GM19239 (cell line): ENCODE data around the gene CCM2L.

Experiments used
- DNase-seq: peaks from one replicate; pipeline ENCODE4 v3.0.0; 2011; ENCODE audit warnings: low spot score; ENCODE audit not compliant: insufficient read length
- FAIRE-seq: peaks from 2 replicates; lab custom pipeline; 2011; peaks lifted over from hg19 to GRCh38; lab: Jason Lieb, UNC

Gene CCM2L

GRCh38 chr20:32052090-32052777, 42.0 kb downstream of the CCM2L start, which contains the start of gene HCK:
Gene HCK (plus strand): TSS chr20:32052242.
- DNase-seq (no peak), FAIRE-seq (no peak)

DNA sequence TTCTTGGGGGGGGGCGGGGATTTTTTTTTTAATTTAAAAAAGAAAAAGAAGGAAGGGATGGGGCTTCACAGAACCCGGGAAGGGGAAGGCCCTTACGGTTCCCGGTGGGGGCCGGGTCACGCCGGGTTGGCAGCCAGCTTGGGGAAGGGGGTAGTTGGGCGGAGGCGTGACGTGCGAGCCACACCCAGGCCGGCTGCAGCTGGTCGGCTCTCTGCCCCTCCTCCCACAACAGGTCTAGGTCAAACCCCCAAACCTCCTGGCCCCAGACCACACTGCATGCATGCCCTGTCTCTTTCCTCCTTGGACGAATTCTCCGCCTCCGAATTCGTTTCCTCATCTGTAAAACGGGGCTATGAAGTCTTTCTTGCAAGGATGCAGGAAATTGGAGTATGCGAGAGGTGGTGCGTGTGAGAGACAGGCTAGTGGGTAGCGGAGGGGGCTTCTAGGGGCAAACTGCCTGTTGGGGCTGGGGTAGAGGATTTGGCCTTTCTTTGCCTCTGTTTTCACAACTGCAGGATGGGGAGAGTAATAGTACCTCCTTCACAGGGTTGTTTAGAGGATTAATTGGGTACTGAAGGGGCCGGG, 42.6 kb downstream of the CCM2L start:
- DNase-seq (no peak), FAIRE-seq (no peak)

GRCh38 chr20:32053648-32054047, 43.4 kb downstream of the CCM2L start:
- DNase-seq (no peak), FAIRE-seq (no peak)

DNA sequence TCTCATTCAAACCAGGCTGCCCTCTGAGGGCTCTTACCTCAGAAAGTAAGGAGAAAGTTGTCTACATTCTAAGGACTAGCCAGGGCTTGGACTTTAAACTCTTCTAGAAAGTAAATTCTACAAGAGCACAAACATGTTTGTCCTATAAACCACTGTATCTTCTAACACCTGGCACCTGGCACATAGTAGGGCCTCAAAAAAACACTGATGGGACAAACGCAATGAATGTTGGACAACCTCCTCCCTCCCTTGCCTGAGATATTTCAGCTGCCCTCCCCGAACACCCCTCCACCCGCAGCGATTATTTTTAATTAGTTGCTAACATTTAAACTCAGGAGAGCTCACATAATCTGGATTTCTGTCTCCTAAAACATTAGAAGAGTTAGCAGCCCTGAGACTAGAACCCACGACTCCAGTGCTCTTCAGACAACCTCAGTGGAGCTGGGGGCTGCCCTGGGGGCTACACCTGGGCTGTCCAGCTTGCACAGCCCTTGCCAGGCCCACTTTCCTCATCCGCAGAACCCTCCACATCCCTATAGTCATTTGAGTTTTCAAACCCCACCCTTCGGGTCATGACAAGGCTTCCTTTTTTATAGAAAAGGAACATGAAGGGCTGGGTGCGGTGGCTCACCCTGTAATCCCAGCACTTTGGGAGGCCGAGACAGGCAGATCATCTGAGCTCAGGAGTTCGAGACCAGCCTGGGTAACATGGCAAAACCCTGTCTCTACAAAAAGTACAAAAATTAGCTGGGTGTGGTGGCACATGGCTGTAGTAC, 46.7 kb downstream of the CCM2L start:
- no peak for FAIRE-seq
- DNase-seq = no peak

GRCh38 chr20:32057656-32058184, 47.5 kb downstream of the CCM2L start:
- FAIRE-seq = no peak

DNA sequence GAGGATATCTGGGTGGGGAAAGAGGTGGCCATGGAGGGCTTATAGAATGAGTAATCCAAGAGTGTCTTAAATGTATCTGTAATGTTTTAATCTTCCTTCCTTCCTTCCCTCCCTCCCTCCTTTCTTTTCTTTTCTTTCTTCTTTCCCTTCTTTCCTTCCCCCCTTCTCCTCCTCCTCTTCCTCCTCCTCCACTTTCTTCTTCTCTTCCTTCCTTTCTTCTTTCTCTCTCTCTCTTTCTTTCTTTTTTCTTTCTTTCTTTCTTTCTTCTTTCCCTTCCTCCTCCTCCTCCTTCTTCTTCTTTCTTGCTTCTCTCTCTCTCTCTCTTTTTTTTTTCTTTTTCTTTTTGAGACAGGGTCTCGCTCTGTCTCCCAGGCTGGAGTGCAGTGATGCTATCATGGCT, 49.0 kb downstream of the CCM2L start:
- FAIRE-seq = no peak
- no peak for DNase-seq

More at GRCh38 chr20:32057656-32058184, 47.5 kb downstream of the CCM2L start:
- no peak for DNase-seq

GRCh38 chr20:32062776-32063170, 52.5 kb downstream of the CCM2L start:
- DNase-seq (no peak), FAIRE-seq (no peak)

GRCh38 chr20:32063695-32064094, 53.5 kb downstream of the CCM2L start:
- no peak for FAIRE-seq

DNA sequence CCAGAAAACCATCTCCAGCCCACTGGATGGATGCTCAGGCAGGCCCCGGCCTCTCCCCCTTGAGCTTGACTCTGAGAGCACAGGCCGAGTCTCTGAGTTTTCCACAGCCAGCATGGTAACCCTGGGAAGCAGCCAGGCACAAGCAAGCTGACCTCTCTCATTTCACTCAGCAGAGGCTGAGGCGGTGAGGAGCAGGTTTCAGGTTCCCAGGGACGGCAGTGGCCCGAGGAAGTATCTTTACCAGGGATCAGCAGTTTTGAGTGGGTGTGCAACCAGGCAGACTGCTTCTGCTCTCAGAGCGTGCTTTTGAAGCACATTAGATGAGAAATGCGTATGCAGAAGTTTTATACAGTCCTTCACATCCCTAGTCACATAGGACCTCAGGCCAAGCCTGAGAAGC, 54.4 kb downstream of the CCM2L start:
- DNase-seq (no peak), FAIRE-seq (no peak)

More at GRCh38 chr20:32063695-32064094, 53.5 kb downstream of the CCM2L start:
- no peak for DNase-seq

DNA sequence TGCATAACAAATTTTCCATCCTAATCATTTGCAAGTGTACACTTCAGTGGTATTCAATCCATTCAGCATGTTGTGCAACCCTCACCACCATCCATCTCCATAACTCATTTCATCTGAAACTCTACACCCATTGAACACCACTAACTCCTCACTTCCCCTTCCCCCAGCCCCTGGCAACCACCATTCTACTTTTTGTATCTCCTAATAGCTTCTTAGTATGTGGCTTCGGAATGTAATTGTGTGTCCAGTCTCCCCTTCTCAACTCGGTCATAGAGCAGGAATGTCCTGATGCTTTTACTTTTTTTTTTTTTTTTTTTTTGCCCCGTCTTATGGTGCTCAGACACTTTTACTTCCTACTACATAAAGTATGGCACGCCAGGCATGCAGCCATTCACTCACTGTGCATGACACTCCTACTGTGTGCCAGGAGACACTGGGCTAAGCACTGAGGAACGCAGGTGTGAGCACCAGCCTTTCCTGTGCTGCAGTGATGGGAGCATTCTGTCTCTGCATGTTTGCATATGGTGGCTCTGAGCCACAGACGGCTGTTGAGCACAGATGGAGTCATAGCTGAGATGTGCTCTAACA, 57.1 kb downstream of the CCM2L start:
- no peak for FAIRE-seq

GRCh38 chr20:32068174-32068573, 57.9 kb downstream of the CCM2L start:
- FAIRE-seq (no peak), DNase-seq (no peak)

More for the DNA sequence above, 57.1 kb downstream of the CCM2L start:
- no peak for DNase-seq

DNA sequence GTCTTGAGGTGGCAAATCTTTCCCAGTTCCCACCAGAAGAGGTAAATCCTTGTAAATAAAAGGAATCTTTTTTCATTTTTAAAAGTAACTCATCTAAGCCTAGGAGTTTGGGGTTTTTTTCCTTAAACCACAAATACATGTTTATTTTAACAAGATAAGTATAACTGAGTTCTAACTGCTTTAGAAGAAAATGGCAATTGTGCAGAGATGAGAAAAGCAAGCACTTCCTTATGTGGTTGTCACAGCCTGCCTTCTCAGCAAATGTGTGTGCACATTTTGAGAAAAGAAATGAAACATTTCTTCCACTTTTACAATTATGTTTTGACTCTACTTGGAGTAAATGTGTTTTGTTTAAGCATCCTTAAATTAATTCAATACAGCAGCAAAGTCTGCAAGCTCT, 59.5 kb downstream of the CCM2L start:
- DNase-seq (no peak), FAIRE-seq (no peak)

DNA sequence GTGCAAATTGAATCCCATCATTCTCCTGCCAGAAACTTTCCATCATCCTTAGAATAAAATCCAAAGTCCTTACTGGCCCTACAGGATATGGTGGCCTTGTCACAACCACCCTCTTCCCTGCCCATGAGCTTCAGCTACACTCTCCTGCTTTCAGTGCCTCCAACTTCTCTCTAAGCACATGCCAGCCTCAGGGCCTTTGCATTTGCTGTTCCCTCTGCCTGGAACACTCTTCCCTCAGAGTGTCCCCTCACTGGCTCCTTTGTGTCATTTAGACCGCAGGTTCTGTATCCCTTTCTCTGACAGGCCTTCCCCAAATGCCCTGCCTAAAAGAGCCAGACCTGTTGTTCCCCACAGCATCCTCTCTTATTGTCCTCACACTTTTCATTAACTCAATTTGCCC, 60.0 kb downstream of the CCM2L start:
- DNase-seq (no peak), FAIRE-seq (no peak)

GRCh38 chr20:32070690-32071213, 60.5 kb downstream of the CCM2L start:
- no peak for DNase-seq
- FAIRE-seq = no peak

DNA sequence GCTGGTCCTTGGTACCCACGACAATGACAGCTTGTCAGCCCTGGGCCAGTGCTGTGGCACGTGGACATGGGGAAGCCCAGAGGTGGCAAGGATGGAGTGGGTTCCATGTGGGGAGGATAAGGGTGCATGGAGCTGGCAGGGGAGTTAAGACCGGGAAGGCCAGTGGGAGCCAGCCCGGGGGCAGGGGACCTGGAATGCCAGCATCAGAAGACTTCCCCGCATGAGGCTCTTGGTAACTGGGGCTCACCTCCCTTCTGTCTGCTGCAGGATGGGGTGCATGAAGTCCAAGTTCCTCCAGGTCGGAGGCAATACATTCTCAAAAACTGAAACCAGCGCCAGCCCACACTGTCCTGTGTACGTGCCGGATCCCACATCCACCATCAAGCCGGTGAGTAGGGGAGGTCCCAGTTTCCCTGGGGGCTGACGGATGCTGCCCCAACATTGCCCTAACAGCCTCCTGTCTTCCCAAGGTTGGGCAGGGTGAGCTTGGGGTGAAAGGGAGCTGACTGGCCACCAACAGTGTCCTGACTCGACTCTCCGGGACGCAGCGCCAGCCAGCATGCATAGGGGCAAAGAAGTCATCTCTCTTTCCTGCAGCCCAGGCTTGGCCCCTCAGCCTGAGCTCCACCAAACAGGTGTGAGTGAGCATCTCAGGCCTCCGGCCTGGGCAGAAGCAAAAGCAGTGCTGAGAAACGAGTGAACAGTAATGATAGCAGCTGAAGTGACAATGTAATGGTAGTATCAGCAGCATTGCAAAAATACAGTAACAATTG, 61.3 kb downstream of the CCM2L start:
- FAIRE-seq (no peak), DNase-seq (no peak)

DNA sequence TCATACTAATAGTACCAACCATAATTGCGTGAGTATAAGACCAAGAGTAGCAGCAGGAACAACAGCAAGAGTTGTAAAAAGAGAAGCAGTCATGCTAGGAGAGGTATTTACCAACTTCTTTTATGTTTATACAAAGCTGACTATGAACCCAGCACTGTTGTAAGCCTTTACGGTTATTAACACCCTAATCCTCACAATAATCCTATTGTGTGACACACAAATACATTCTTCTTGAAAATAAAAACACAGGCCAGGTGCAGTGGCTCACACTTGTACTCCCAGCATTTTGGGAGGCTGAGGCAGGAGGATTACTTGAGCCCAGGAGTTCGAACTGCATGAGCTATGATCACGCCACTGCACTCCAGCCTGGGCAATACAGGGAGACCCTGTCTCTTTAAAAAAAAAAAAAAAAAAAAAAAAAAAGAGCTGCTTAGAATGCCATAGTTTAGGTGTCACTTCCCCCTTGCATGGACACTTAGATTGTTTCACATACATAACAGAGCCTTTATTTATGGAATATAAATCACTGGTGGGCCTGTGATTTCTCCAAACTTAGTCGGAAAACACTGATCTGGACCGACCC, 62.0 kb downstream of the CCM2L start:
- no peak for FAIRE-seq
- no peak for DNase-seq

DNA sequence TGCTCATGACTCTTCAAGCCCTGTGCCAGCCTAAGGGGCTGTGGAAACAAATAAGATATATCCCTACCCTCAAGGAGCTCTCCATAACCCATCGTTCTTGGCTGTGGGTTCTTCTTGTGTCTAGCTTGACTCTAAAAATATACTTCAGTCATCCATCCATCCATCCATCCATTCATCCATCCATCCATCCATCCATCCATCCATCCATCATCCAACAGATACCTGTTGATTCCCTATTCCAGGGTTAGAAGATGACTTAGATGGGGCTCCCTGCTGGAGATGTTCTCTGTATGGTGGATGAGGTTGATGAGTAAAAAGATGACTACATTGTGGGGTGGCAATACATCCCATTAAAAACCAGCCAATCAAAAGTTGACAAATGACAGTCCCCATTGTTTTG, 65.3 kb downstream of the CCM2L start:
- no peak for FAIRE-seq
- no peak for DNase-seq

- DNase-seq (no peak), FAIRE-seq (no peak)
Measured at GRCh38 chr20:32077190-32077589, 67.0 kb downstream of the CCM2L start.

GRCh38 chr20:32078322-32078721, 68.1 kb downstream of the CCM2L start:
- no peak for DNase-seq
- FAIRE-seq = no peak
